HEK293T (cell line): Measurements from ENCODE around the gene KRT23.

Source experiments
- PKNOX1 ChIP-seq: fragments of 450-650 bp; IDR thresholded peaks from 2 replicates; pipeline ENCODE4 v1.6.1; 2016
- SUZ12 ChIP-seq: fragments of 450-650 bp; IDR thresholded peaks from 2 replicates; pipeline ENCODE4 v1.6.1; 2016; ENCODE audit warnings: mild to moderate bottlenecking
- TARDBP ChIP-seq: fragments of 450-650 bp; IDR thresholded peaks from 2 replicates; pipeline ENCODE4 v1.6.1; 2016

- TF ChIP-seq PKNOX1 (no peak), TARDBP (no peak), SUZ12 (no peak)
Observed at GRCh38 chr17:40958086-40958953, 20.9 kb upstream of the KRT23 start.
